Breast epithelium (tissue), 3 donors: ENCODE measurements around the gene MAP3K2.

Source experiments
- CTCF ChIP-seq, 3 donors: fragments of 450-650 bp; IDR thresholded peaks; one replicate each; pipeline ENCODE4 v1.5.1; 2016 to 2017; ENCODE audit warnings: antibody characterized with exemption in 3 of 3, mild to moderate bottlenecking in 3 of 3, moderate library complexity in 3 of 3
- POLR2A ChIP-seq: fragments of 450-650 bp; IDR thresholded peaks from one replicate; pipeline ENCODE4 v1.6.1; 2016; ENCODE audit warnings: antibody characterized with exemption, mild to moderate bottlenecking, moderate library complexity
- POLR2AphosphoS5 ChIP-seq, 3 donors: sonication (generic); formaldehyde crosslinking; IDR thresholded peaks; one replicate each; pipeline ENCODE4 v1.6.1; 2017; ENCODE audit warnings: antibody characterized with exemption in 3 of 3

GRCh38 chr2:127420039-127420864, 32.5 kb upstream of the MAP3K2 start:
- no peak for TF ChIP-seq CTCF (IDR thresholded peaks at IDR 0.05)
- TF ChIP-seq POLR2AphosphoS5 (IDR thresholded peaks at IDR 0.05), result no peak
- no peak for TF ChIP-seq POLR2A
